Uterus (tissue), 2 donors: ENCODE data around the gene PKP4.

ENCODE experiments used
- POLR2A ChIP-seq, 2 donors: fragments of 450-650 bp; IDR thresholded peaks; one replicate each; pipeline ENCODE4 v1.6.1; 2016; ENCODE audit warnings: antibody characterized with exemption in 2 of 2, mild to moderate bottlenecking in 1 of 2, moderate library complexity in 1 of 2
- TF ChIP-seq, protein P1 (sequence below), 4 experiments: fragments of 200-600 bp in 2 of 4; fragments of 450-650 bp in 2 of 4; sonication (generic) in 2 of 4; IDR thresholded peaks; one replicate each; pipeline ENCODE4 v1.5.1; 2016 to 2019; ENCODE audit warnings: antibody characterized with exemption in 4 of 4, mild to moderate bottlenecking in 2 of 4, moderate library complexity in 1 of 4

DNA sequence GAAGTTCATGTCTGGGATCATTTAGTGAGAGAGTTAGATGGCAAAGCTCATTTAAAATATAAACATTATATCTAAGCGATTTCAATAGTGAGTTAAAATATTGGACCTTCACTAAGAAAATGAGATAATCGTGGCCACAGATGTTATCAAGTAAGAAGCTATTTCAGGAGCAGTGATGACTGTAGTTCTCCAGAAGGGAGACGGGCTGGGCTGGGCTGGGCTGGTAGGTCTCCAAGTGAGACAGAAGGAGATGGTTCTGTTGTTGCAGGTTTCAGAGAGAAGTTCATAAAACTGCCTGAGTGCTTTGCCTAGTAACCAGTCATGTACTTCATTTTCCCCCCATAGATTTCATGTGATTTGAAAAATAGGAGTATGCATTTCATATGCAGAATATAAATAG, 208.2 kb downstream of the PKP4 start:
- TF ChIP-seq POLR2A (IDR thresholded peaks at IDR 0.05) = no peak
- TF ChIP-seq, protein P1, sequence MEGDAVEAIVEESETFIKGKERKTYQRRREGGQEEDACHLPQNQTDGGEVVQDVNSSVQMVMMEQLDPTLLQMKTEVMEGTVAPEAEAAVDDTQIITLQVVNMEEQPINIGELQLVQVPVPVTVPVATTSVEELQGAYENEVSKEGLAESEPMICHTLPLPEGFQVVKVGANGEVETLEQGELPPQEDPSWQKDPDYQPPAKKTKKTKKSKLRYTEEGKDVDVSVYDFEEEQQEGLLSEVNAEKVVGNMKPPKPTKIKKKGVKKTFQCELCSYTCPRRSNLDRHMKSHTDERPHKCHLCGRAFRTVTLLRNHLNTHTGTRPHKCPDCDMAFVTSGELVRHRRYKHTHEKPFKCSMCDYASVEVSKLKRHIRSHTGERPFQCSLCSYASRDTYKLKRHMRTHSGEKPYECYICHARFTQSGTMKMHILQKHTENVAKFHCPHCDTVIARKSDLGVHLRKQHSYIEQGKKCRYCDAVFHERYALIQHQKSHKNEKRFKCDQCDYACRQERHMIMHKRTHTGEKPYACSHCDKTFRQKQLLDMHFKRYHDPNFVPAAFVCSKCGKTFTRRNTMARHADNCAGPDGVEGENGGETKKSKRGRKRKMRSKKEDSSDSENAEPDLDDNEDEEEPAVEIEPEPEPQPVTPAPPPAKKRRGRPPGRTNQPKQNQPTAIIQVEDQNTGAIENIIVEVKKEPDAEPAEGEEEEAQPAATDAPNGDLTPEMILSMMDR (IDR thresholded peaks at IDR 0.05) = no peak
